OCI-LY3 (cell line): ENCODE measurements around the gene EMILIN2.

Experiments
- H2AFZ ChIP-seq: fragments of 200-600, 300-600 bp; shearing (Covaris generic); 2 replicates; pipeline ENCODE4 v1.6.0; 2014; ENCODE audit warnings: antibody characterized with exemption, low read depth, low read length
- H3K27ac ChIP-seq: fragments of 200-600, 300-600 bp; sonication (generic); 2 replicates; pipeline ENCODE4 v1.5.1; 2014; ENCODE audit warnings: mild to moderate bottlenecking, low read length, moderate library complexity, mixed read lengths
- H3K27me3 ChIP-seq: fragments of 200-600, 300-600 bp; sonication (generic); 2 replicates; pipeline ENCODE4 v1.6.1; 2014; ENCODE audit warnings: low read depth, low read length, mixed read lengths
- H3K36me3 ChIP-seq: fragments of 200-600, 300-600 bp; sonication (generic); replicated peaks from 2 replicates; pipeline ENCODE3; 2014; ENCODE audit warnings: low read depth, low read length, mixed read lengths
- H3K4me1 ChIP-seq: fragments of 300-600, 200-600 bp; sonication (generic); 2 replicates; pipeline ENCODE4 v1.6.1; 2014; ENCODE audit warnings: low read length, mixed read lengths
- H3K4me2 ChIP-seq: fragments of 200-600, 300-600 bp; sonication (generic); 2 replicates; pipeline ENCODE4 v1.6.1; 2014; ENCODE audit warnings: low read length, mixed read lengths
- H3K4me3 ChIP-seq: fragments of 300-600, 200-600 bp; sonication (generic); 2 replicates; pipeline ENCODE4 v1.5.1; 2014; ENCODE audit warnings: antibody characterized with exemption, mild to moderate bottlenecking, low read length, moderate library complexity
- H3K79me2 ChIP-seq: fragments of 300-600, 200-600 bp; shearing (Covaris generic); 2 replicates; pipeline ENCODE4 v1.6.1; 2014; ENCODE audit warnings: mild to moderate bottlenecking, low read length, mixed read lengths
- H3K9ac ChIP-seq: fragments of 300-600, 200-600 bp; shearing (Covaris generic); 2 replicates; pipeline ENCODE4 v1.6.0; 2014; ENCODE audit warnings: mild to moderate bottlenecking, low read length, moderate library complexity
- H3K9me3 ChIP-seq: fragments of 200-600, 300-600 bp; shearing (Covaris generic); 2 replicates; pipeline ENCODE4 v1.6.1; 2014; ENCODE audit warnings: low read length, mixed read lengths; ENCODE audit not compliant: insufficient read depth
- H4K20me1 ChIP-seq: fragments of 200-600, 300-600 bp; sonication (generic); 2 replicates; pipeline ENCODE4 v1.6.1; 2016; ENCODE audit warnings: low read length, mixed read lengths; ENCODE audit not compliant: insufficient read depth
- CTCF ChIP-seq: fragments of 200-600, 300-600 bp; sonication (generic); IDR thresholded peaks from 2 replicates; pipeline ENCODE4 v1.5.1; 2014; ENCODE audit warnings: antibody characterized with exemption, low read length, low read depth
- EZH2phosphoT487 ChIP-seq: fragments of 200-600 bp; shearing (Covaris generic); IDR thresholded peaks from 2 replicates; pipeline ENCODE4 v1.6.1; 2018; ENCODE audit warnings: antibody characterized with exemption, mixed run types, low read depth

The EMILIN2 gene

GRCh38 chr18:2908166-2908945 is 61.5 kb downstream of the EMILIN2 start:
- Histone ChIP-seq H4K20me1 (peaks cover 77% of the 10 kb centered on the region), H3K4me2 (no peak overlapping the region), H3K36me3 (peaks cover 62% of the 10 kb centered on the region), H2AFZ (no peak overlapping the region), H3K79me2 (peaks cover 63% of the 10 kb centered on the region), H3K4me1 (peaks cover 20% of the 10 kb centered on the region; the same call in 1 of the 2 replicates), H3K27me3 (no peaks in the 10 kb centered on the region), H3K9ac (no peak overlapping the region), H3K9me3 (no peaks in the 10 kb centered on the region), H3K27ac (no peak overlapping the region), H3K4me3 (no peak overlapping the region)
- TF ChIP-seq CTCF (no peak), EZH2phosphoT487 (no peak)

GRCh38 chr18:2908946-2909335 is 62.1 kb downstream of the EMILIN2 start:
- Histone ChIP-seq H3K27me3 (no peaks in the 10 kb centered on the region), H3K9ac (no peak overlapping the region), H3K4me3 (no peak overlapping the region), H3K4me1 (peaks cover 20% of the 10 kb centered on the region; the same call in 1 of the 2 replicates), H3K27ac (no peak overlapping the region), H4K20me1 (peaks cover 71% of the 10 kb centered on the region), H3K9me3 (no peaks in the 10 kb centered on the region), H3K4me2 (no peak overlapping the region), H3K36me3 (peaks cover 65% of the 10 kb centered on the region), H3K79me2 (peaks cover 57% of the 10 kb centered on the region), H2AFZ (no peak overlapping the region)
- no peak for TF ChIP-seq CTCF
- no peak for TF ChIP-seq EZH2phosphoT487

- Histone ChIP-seq H3K79me2 (peaks cover 50% of the 10 kb centered on the region), H3K36me3 (peaks cover 65% of the 10 kb centered on the region), H3K9ac (no peak overlapping the region), H3K4me1 (peaks cover 20% of the 10 kb centered on the region; the same call in 1 of the 2 replicates), H3K9me3 (no peaks in the 10 kb centered on the region), H3K4me2 (no peak overlapping the region), H3K27ac (no peak overlapping the region), H2AFZ (no peak overlapping the region), H3K4me3 (no peak overlapping the region), H4K20me1 (peaks cover 65% of the 10 kb centered on the region), H3K27me3 (no peaks in the 10 kb centered on the region)
- TF ChIP-seq CTCF (no peak), EZH2phosphoT487 (no peak)
Measured at GRCh38 chr18:2909431-2910140, 62.8 kb downstream of the EMILIN2 start.

GRCh38 chr18:2910261-2910660 is 63.5 kb downstream of the EMILIN2 start:
- Histone ChIP-seq H3K9ac (no peak overlapping the region), H4K20me1 (peaks cover 60% of the 10 kb centered on the region), H3K9me3 (no peaks in the 10 kb centered on the region), H3K36me3 (peaks cover 68% of the 10 kb centered on the region), H3K27ac (no peak overlapping the region), H3K27me3 (no peaks in the 10 kb centered on the region), H3K79me2 (peaks cover 45% of the 10 kb centered on the region), H3K4me3 (no peak overlapping the region), H3K4me1 (peaks cover 18% of the 10 kb centered on the region; the same call in 1 of the 2 replicates), H3K4me2 (no peak overlapping the region), H2AFZ (no peak overlapping the region)
- TF ChIP-seq EZH2phosphoT487 (no peak), CTCF (no peak)
